Measurements from ENCODE around the gene EREG.
"Not testable (repeated sequence)": the region's sequence is repeated elsewhere in the genome, so short reads cannot be mapped to it uniquely, and the experiment has no call there.

The EREG gene

DNA sequence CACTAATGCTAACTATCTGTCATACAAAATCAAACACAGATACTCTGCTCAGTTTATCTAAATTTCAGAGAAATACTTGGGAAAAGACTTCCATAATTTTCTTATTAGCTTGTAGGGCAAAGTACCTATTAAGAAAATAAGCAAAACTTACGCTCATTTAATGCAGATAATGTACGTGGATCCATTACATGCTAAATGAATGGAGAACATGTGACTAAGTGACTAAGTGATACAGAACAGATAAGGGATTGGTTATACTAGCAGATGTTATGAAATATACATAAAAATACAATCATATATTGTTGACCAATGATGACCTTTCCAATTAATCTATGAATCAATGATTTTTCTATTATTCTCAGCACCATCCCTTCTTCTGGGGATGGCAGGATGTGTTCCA lies 25.7 kb downstream of the EREG start:
- no peak for DNase-seq (ENCODE audit: low read depth, low spot score)

GRCh38 chr4:74391346-74391745 lies 26.4 kb downstream of the EREG start:
- no peak for DNase-seq (ENCODE audit: low read depth, low spot score)

- no peak for DNase-seq (ENCODE audit: low read depth, low spot score)
Observed at GRCh38 chr4:74391890-74392475, 27.0 kb downstream of the EREG start.

DNA sequence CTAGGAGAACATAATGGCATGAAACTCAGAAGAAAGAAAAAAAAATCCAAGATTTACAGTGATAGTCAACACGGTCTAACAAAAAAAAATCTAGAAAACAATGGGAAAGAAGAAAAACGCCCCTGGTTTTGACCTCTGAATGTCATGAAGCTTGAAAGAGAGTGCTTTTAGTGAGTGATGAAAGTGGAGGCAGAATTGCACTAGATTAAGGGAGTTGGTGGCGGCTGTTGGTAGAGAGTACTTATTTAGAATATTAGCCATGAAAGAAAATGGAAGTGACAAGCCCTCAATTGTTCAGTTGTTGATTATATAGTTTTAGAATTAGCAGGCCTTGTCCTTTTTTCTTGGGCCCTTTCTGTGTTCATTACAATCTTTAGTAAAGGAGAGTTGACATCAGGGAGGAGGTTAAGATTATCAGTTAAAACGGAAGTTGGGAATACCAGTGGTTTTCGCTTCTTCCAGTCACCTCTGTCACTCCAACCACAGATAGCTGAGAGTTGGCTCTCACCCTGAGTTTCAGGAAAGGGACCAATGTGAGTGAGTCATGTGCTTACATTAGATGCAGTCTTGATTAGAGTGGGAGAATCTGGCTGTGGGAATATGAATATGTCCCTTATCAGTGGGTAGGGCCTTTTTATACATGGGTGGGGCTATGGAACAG lies 29.7 kb downstream of the EREG start:
- DNase-seq (ENCODE audit: low read depth, low spot score) = no peak

- DNase-seq (ENCODE audit: low read depth, low spot score) = no peak
Observed at GRCh38 chr4:74395633-74396032, 30.7 kb downstream of the EREG start.

GRCh38 chr4:74397748-74398426 lies 32.9 kb downstream of the EREG start:
- no peak for DNase-seq (ENCODE audit: low read depth, low spot score)

DNA sequence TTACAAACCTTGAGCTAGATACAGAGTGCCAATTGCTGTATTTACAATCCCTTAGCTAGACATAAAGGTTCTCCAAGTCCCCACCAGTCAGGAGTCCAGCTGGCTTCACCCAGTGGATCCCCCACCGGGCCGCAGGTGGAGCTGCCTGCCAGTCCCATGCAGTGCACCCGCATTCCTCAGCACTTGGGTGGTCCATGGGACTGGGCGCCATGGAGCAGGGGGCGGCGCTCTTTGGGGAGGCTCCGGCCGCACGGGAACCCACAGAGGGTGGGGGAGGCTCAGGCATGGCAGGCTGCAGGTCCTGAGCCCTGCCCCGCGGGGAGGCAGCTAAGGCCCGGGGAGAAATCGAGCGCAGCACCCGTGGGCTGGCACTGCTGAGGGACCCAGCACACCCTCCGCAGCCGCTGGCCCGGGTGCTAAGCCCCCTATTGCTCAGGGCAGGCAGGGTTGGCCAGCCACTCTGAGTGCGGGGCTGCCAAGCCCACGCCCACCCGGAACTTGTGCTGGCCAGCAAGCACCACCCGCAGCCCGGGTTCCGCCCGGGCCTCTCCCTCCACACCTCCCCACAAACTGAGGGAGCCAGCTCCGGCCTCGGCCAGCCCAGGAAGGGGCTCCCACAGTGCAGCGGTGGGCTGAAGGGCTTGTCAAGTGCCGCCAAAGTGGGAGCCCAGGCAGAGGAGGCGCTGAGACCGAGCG lies 34.1 kb downstream of the EREG start:
- DNase-seq (ENCODE audit: low read depth, low spot score) = not testable (repeated sequence)

DNA sequence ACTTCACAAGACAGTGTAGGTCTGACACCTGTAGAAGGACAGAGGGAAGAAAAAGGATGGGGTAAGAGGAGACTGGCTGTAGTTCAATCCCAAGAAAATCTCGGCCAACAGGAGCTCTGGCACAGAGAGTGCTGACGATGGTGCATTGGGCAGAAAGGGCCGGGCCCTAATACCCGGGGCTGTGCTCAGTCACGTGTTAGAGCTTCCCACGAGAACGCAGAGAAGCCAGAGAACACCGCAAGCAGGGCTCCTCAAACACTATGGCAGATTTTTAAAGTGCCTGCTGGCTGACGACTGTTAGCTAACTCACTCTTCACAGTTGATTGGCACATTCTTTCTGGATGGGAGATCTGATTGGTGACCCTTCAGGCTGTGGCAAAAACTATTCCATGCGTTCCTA lies 35.5 kb downstream of the EREG start:
- DNase-seq (ENCODE audit: low read depth, low spot score) = no peak

DNA sequence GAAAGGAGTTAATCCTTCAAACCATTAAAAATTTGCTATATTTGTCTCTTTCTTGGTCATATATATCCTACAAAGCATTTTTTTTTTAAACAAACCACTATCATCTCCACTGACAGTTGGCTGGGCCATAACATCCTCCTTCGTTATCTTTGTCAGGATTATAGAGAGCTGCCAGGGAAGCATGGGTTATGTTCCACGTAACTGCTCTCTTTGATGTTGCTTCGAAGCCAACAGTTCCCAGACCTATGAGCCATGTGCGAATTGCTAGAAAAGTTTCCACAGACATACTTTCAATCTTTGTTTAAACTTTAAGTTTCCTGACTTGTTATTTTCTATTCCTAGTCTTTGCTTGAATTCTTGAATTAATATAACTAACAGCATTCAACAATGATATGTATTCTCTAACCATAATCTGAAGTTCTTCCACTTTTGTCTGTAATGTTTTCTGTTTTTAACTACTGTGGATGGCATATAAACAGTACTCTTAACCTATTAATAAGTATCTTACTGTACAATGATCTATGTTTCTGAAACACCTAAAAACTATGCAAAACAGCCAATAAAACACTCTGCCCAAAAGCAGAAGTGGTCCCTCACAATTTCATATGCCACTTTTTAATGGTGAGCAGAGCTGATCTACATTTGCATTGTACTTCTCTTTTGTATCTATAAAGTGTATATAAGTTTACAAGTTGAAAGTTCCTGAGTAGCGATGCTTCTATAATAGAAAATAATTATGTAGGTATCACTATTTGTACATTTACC lies 37.9 kb downstream of the EREG start:
- no peak for DNase-seq (ENCODE audit: low read depth, low spot score)

GRCh38 chr4:74407891-74408290 lies 42.9 kb downstream of the EREG start:
- no peak for DNase-seq (ENCODE audit: low read depth, low spot score)

DNA sequence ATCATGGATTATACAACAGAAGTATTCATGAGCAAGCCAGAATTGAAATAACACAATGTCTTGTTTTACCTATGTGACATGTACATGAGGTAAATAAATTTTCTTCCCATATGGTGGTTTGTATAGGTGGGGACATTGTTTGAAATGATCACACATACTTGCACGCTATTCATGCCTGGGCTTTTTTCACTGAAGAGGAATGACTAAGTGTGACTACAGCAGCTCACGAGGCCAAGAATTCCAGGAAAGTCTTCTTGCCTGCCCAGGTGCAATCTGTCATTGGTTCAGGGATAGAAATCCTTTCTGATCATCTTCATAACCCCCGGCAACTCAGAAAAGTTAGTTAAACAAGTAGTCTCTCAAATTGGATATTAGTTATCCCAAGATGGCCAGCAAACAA lies 43.7 kb downstream of the EREG start:
- DNase-seq (ENCODE audit: low read depth, low spot score) = no peak

GRCh38 chr4:74410272-74410671 lies 45.3 kb downstream of the EREG start:
- DNase-seq (ENCODE audit: low read depth, low spot score) = no peak

DNA sequence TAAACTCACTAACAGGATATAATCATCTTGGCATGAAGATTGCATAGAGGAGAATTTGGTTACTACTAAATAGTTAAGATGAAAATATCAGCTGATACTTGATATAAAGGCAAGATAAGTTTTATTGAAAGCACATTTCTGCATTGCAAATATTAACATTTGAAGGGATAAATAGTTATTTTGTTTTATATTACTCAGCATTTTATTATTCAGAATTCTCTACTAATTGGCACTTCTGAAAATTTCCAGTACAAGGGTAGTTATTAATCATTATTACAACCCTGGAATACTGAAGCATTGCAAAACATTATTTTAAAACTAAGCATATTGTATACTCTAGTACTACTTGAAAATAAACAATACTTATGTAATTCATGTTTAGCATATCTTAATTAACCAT lies 47.3 kb downstream of the EREG start:
- no peak for DNase-seq (ENCODE audit: low read depth, low spot score)

DNA sequence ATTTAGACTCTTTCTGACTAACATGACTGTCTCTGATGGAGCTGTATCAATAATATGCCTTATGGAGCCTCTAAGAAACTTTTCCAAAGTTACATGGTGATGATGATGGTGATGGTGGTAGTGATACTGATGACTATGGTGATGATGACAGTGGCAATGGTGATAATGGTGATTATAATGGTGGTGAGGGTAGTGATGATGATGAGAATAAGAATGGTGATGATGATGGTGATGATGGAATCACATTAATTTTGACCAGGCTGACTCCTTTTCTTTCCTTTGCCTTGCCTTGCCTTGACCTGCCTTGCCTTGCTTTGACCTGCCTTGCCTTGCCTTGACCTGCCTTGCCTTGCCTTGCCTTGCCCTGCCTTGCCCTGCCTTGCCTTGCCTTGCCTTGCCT lies 48.3 kb downstream of the EREG start:
- DNase-seq (ENCODE audit: low read depth, low spot score) = no peak

DNA sequence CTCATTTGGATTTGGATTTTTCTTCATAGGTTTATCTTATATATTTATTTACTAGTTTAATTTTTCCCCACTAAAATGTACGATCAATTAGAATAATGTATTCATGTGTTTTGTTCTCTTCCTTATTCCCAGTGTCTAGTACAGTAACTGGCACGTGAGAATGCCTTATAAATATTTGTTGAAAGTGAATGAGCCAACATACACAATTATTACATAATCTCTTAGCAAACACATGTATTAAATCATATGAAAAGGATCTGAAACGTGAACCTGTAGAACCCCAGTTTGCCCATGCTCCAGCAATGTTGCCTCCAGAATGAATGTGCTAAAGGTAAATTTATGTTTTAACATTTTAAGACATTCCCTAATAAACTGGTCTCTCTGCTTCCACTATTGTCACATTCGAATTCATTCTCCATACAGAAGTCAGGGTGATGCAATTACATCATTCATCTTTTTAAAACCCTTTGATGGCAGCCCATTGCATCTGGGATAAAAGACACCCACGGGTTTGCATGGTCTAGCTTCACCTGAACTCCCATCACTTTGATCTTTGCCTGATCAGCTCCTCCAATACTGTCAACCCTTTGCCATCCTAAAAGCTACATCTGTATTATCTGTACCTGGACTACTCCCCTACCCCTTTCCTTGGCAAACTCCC lies 49.3 kb downstream of the EREG start:
- no peak for DNase-seq (ENCODE audit: low read depth, low spot score)

DNA sequence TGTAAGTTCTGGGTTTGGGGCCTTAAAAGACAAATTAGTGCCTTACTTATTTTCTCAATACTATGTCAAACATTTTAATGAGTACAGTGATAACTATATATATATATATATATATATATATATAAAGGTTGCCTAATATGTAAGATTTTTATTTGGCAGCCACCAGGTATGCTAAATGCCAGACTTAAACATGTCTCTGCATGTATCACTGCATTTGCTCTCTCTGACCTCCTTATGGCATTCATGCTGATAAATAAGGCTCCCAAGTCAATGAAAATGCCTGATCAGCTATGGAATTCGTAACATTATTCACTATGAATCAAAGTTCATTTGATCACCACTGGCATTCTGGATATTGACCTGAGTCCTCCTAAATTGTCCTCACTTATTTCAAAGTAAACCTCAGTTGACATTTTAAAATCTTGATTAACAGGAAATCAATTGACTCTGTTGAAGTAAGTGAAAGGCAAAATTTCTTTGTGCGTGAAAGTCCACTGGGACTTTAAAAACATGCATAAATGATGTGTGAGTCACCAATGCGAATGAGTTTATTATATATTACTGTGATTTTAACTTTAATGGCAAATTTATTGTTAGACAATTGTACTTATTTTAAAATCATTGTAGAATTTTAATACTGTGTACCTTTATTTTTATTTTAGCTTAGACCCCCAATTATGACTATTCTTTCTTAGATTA lies 50.8 kb downstream of the EREG start:
- no peak for DNase-seq (ENCODE audit: low read depth, low spot score)

GRCh38 chr4:74418063-74418670 lies 53.2 kb downstream of the EREG start:
- no peak for DNase-seq (ENCODE audit: low read depth, low spot score)

DNA sequence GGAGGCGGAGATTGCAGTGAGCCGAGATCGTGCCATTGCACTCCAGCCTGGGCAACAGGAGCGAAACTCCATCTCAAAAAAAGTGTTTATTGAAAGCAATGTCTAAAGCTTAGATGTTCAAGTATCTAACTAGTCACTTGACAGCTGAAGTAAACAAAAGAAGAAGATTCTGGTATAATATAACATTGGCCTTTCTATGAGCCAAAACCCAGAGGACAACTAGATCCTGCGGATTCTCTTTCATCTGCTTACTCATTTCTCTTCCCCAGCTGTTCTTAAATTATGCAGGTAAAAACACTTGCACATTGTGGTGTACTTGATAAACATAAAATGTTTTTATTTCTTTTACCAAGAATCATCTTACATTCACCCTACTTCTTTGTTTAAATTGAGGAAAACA lies 55.9 kb downstream of the EREG start:
- no peak for DNase-seq (ENCODE audit: low read depth, low spot score)

DNA sequence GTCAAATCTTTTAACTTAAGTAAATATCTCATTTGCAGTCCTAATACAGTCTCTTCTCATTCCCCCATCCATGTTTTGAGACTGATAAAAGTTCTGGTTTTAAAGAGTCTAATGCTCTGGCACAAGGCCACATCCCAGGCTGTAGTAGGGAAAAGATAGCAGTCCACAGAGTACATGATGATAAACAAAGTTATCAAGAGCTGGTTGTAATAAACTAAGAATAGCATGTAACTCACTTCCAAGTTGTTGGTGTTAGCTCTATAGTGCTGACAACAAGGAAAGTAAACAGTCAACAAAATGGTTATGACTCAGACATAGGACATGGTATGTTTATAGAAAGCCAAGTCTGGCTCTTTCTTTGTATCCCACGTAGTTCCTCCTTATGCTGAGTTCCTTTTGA lies 58.2 kb downstream of the EREG start:
- no peak for DNase-seq (ENCODE audit: low read depth, low spot score)

DNA sequence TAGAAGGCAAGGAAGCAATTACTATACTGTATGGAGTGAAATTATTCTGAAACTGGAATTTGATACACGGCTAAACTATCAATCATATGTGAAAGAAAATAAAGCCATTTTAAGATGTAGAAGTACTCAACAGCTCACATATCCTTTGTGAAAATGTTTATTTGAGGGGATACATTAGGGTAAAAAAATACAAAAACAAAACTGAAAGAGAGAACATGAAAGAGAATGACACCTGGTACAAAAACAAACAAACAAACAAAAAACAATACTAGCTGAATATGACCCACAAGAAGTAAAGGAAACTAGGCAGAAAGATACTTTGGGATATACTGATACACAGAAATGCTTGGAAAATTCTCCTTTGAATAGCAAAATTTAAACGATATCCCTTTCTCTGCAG lies 59.2 kb downstream of the EREG start:
- no peak for DNase-seq (ENCODE audit: low read depth, low spot score)

Measured in brain pericyte (primary cell).